ENCODE data around the gene REXO5.
A peak's percentile ranks its signal among the peaks of the same experiment; 100 is the strongest.

DNA sequence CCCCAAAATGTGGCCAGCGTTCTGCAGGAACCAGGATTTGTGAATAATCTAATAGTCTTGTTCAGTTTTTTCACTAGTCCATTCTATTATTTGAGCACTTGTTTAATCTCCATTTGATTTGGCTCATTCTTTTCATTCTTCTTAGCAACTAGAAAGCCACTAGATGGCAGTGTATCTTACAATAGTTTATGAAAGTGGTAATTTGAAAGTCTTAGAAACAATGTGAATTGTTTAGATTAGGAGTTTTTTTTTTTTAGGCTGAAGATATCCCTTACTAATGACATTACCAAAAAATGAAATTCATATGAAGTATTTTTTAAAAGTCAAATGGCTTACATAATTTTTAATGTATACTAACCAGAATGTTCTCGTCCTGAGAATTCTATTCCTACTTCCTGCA lies 6.7 kb upstream of the REXO5 start:
- TF ChIP-seq EZH2 (IDR thresholded peaks at IDR 0.05; ENCODE audit: low read length, unreplicated experiment), result no peak
- TF ChIP-seq, protein P1, sequence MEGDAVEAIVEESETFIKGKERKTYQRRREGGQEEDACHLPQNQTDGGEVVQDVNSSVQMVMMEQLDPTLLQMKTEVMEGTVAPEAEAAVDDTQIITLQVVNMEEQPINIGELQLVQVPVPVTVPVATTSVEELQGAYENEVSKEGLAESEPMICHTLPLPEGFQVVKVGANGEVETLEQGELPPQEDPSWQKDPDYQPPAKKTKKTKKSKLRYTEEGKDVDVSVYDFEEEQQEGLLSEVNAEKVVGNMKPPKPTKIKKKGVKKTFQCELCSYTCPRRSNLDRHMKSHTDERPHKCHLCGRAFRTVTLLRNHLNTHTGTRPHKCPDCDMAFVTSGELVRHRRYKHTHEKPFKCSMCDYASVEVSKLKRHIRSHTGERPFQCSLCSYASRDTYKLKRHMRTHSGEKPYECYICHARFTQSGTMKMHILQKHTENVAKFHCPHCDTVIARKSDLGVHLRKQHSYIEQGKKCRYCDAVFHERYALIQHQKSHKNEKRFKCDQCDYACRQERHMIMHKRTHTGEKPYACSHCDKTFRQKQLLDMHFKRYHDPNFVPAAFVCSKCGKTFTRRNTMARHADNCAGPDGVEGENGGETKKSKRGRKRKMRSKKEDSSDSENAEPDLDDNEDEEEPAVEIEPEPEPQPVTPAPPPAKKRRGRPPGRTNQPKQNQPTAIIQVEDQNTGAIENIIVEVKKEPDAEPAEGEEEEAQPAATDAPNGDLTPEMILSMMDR (conservative IDR thresholded peaks at IDR 0.05; ENCODE audit: low read depth, low read length), result peak; percentile 58
